K562 (cell line): Measurements from ENCODE around the gene ZNF853. TPM values are rescaled to one million over a fixed set of nuclear protein-coding genes. Genes with fewer than 3 reads are reported as not detected.

Experiments
- ATAC-seq: fragments of 200-7000 bp; cut with Tn5 transposase; 3 replicates; pipeline ENCODE4 v1.9.1; 2020; ENCODE audit warnings: moderate library complexity
- BruUV-seq: library from RNA; stranded (reverse); fragments of 400-500 nt; replicated peaks from 2 replicates; lab custom pipeline; 2021; lab: Mats Ljungman, UMichigan
- CTCF ChIA-PET: fragments of 300-600 bp; formaldehyde crosslinking; extraction: SDS; loops from one replicate; lab custom pipeline; 2021; ENCODE audit warnings: low intra/inter-chr PET ratio; lab: Yijun Ruan, JAX
- POLR2A ChIA-PET: fragments of 300-600, 350-650 bp; sonication (Branson Sonifier 250); formaldehyde crosslinking; extraction: SDS; loops from one replicate; lab custom pipeline; 2021; ENCODE audit warnings: antibody characterized with exemption, inconsistent platforms; lab: Yijun Ruan, JAX
- DNase-seq, 4 experiments: peaks; one replicate each; pipeline versions ENCODE4 v3.0.0 to v3.0.0-alpha.2; 2011 to 2018; ENCODE audit warnings: low spot score in 3 of 4, mixed read lengths in 3 of 4; ENCODE audit errors: extremely low read depth in 1 of 4
- FAIRE-seq: peaks from 2 replicates; lab custom pipeline; 2011; peaks lifted over from hg19 to GRCh38; lab: Jason Lieb, UNC
- H2AFZ ChIP-seq: 2 replicates; pipeline ENCODE4 v1.6.0; 2011; ENCODE audit warnings: low read depth, low read length, control low read depth, inconsistent platforms
- H3K27ac ChIP-seq: fragments of 200-600 bp; 3 replicates; pipeline ENCODE4 v1.8.0; 2011; ENCODE audit warnings: low read depth, mild to moderate bottlenecking, control low read depth, inconsistent platforms, low read length, moderate library complexity, mixed read lengths; ENCODE audit errors: extremely low read depth
- H3K27me3 ChIP-seq, 2 experiments: fragments of 300-600 bp in 1 of 2; 2 replicates in 1 of 2; 3 replicates in 1 of 2; pipeline versions ENCODE4 v1.6.0 to v1.8.0; 2011; ENCODE audit warnings: inconsistent platforms in 2 of 2, low read length in 2 of 2, mild to moderate bottlenecking in 1 of 2, mixed read lengths in 1 of 2, moderate library complexity in 1 of 2; ENCODE audit not compliant: control insufficient read depth in 2 of 2, insufficient read depth in 2 of 2
- H3K36me3 ChIP-seq: fragments of 300-600 bp; 3 replicates; pipeline ENCODE4 v1.8.0; 2011; ENCODE audit warnings: mild to moderate bottlenecking, low read length, inconsistent platforms; ENCODE audit not compliant: control insufficient read depth, insufficient read depth
- H3K4me1 ChIP-seq, 2 experiments: fragments of 200-600 bp in 1 of 2; replicated peaks in 1 of 2; 2 replicates in 1 of 2; 3 replicates in 1 of 2; pipeline versions ENCODE4 v1.5.1 to v1.8.0; 2011; ENCODE audit warnings: inconsistent platforms in 2 of 2, low read length in 2 of 2, mild to moderate bottlenecking in 1 of 2, mixed read lengths in 1 of 2, moderate library complexity in 1 of 2; ENCODE audit not compliant: control insufficient read depth in 2 of 2, insufficient read depth in 2 of 2
- H3K4me2 ChIP-seq: 2 replicates; pipeline ENCODE4 v1.6.1; 2011; ENCODE audit warnings: low read length, control low read depth, inconsistent platforms, mixed read lengths; ENCODE audit not compliant: insufficient read depth
- H3K4me3 ChIP-seq: fragments of 200-600 bp; sonication (generic), shearing (Covaris generic); 2 replicates; pipeline ENCODE4 v1.5.1; 2016; ENCODE audit warnings: control low read depth, inconsistent platforms
- H3K79me2 ChIP-seq: fragments of 200-600 bp; 3 replicates; pipeline ENCODE4 v1.8.0; 2011; ENCODE audit warnings: low read length, inconsistent platforms; ENCODE audit not compliant: control insufficient read depth, insufficient read depth
- H3K9ac ChIP-seq, 2 experiments: 2 replicates each; pipeline versions ENCODE4 v1.6.0 to v1.6.1; 2011; ENCODE audit warnings: low read depth in 2 of 2, low read length in 2 of 2, control low read depth in 1 of 2, inconsistent platforms in 1 of 2, mild to moderate bottlenecking in 1 of 2, mixed read lengths in 1 of 2; ENCODE audit not compliant: insufficient read depth in 1 of 2
- H3K9me1 ChIP-seq: one replicate; pipeline ENCODE4 v1.6.0; 2011; ENCODE audit warnings: inconsistent platforms, mild to moderate bottlenecking, low read length, moderate library complexity; ENCODE audit not compliant: control insufficient read depth, insufficient read depth
- H3K9me3 ChIP-seq: replicated peaks from 2 replicates; pipeline ENCODE4 v1.5.1; 2011; ENCODE audit warnings: low read depth, low read length, inconsistent platforms; ENCODE audit not compliant: control insufficient read depth, insufficient read depth
- H4K20me1 ChIP-seq: replicated peaks from 2 replicates; pipeline ENCODE4 v1.6.1; 2011; ENCODE audit warnings: low read length, inconsistent platforms, mixed read lengths; ENCODE audit not compliant: control insufficient read depth, insufficient read depth
- CBFA2T3 ChIP-seq: fragments of 450-650 bp; IDR thresholded peaks from 2 replicates; pipeline ENCODE4 v1.6.1; 2017
- MAFG ChIP-seq: fragments of 450-650 bp; conservative IDR thresholded peaks from 2 replicates; pipeline ENCODE4 v1.6.1; 2016; ENCODE audit warnings: missing genetic modification characterization, missing compliant biosample characterization
- NR1H2 ChIP-seq: sonication (generic); formaldehyde crosslinking; IDR thresholded peaks from 2 replicates; pipeline ENCODE4 v1.4.0; 2020; ENCODE audit warnings: mild to moderate bottlenecking, missing genetic modification reagents
- RFX7 ChIP-seq: fragments of 250-450 bp; sonication (Bioruptor Pico); IDR thresholded peaks from 2 replicates; pipeline ENCODE4 v1.5.1; 2021; ENCODE audit warnings: mild to moderate bottlenecking
- ZNF354B ChIP-seq: fragments of 250-450 bp; sonication (Bioruptor Pico); IDR thresholded peaks from 2 replicates; pipeline ENCODE4 v1.4.0; 2020
- ZNF561 ChIP-seq: fragments of 450-650 bp; formaldehyde crosslinking; conservative IDR thresholded peaks from 2 replicates; pipeline ENCODE4 v1.4.0; 2020; ENCODE audit warnings: mild to moderate bottlenecking, moderate library complexity
- WGBS: fragments of 100-300 bp; shearing (Covaris generic); methylation state at CpG from one replicate; pipeline ENCODE4 v1.1.6; 2016; ENCODE audit warnings: low coverage, mixed read lengths; ENCODE audit not compliant: insufficient coverage; ENCODE audit errors: missing lambda C conversion rate; 5-methylcytosine and 5-hydroxymethylcytosine counted together
- in situ Hi-C: fragments of 300-500 bp; cut with MboI; formaldehyde crosslinking; loops from 4 replicates; pipeline ENCODE4 v1.15.0; 2018; ENCODE audit warnings: inconsistent platforms, mixed read lengths
- intact Hi-C: fragments of 100-400 bp; cut with micrococcal nuclease; formaldehyde crosslinking; loops from 2 replicates; pipeline ENCODE4 v1.14.2; 2022
- polyA plus RNA-seq, 8 experiments: library from polyadenylated mRNA; depleted of rRNA in 4 of 8; stranded (reverse) in 5 of 8; unstranded in 3 of 8; fragments of >200 nt; fragmentation: Nextera tagmentation in 2 of 8; fragmentation: Illumina TruSeq in 1 of 8; extraction: Ambion mirVana in 2 of 8; extraction: Trizol in 1 of 8; gene quantifications; 2 replicates each; pipeline versions ENCODE4 v1.2.1 to v1.2.3, GENCODE V29; 2011 to 2014; ENCODE audit warnings: inconsistent platforms in 1 of 8, missing spikeins in 1 of 8
- total RNA-seq, 7 experiments: library from RNA; depleted of rRNA in 6 of 7; stranded (reverse); fragments of >200 nt in 6 of 7; fragmentation: Illumina TruSeq in 2 of 7; extraction: Trizol in 2 of 7; gene quantifications; 2 replicates each; pipeline versions ENCODE4 v1.2.1 to v1.2.3, GENCODE V29; 2011 to 2021; ENCODE audit warnings: low replicate concordance in 1 of 7
- TF ChIP-seq, protein P1 (sequence below): fragments of 450-650 bp; formaldehyde crosslinking; IDR thresholded peaks from 2 replicates; pipeline ENCODE4 v1.4.0; 2020; ENCODE audit warnings: mild to moderate bottlenecking, moderate library complexity

The ZNF853 gene
- total and polyA plus RNA-seq, 9 of the 15 experiments (the other 6 are each of a cell fraction or from before 2014, with no cell fraction given), result 0.03 TPM; not detected in 8

DNA sequence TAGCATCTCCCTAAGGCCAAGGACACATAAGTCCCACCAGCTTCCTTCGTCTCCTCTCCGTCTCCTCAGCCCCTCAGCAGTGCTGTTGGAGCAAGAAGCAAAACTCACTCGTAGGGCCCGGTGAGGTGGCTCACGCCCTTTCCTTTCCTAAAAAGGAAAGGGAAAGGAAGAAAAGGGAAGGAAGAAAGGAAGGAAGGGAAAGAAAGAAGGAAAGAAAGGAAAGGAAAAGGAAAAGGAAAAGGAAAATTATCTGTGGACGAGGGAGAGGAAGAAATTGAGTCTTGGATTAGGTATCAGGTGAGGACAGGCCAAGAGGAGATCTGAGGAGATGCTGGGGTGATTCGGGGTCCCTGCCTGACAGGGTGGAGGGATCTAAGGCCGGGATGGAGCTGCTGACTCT is 18.6 kb downstream of the ZNF853 start:
- H3K4me2 ChIP-seq, result no peak overlapping the region
- no TSS peak for BruUV-seq
- no peak for ATAC-seq
- TF ChIP-seq MAFG (no peak), NR1H2 (CRISPR knock-in tag) (no peak), ZNF354B (CRISPR knock-in tag) (no peak), CBFA2T3 (no peak), RFX7 (CRISPR knock-in tag) (no peak), ZNF561 (CRISPR knock-in tag) (no peak)
- TF ChIP-seq, protein P1, sequence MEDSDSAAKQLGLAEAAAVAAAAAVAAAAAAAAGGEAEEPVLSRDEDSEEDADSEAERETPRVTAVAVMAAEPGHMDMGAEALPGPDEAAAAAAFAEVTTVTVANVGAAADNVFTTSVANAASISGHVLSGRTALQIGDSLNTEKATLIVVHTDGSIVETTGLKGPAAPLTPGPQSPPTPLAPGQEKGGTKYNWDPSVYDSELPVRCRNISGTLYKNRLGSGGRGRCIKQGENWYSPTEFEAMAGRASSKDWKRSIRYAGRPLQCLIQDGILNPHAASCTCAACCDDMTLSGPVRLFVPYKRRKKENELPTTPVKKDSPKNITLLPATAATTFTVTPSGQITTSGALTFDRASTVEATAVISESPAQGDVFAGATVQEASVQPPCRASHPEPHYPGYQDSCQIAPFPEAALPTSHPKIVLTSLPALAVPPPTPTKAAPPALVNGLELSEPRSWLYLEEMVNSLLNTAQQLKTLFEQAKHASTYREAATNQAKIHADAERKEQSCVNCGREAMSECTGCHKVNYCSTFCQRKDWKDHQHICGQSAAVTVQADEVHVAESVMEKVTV (CRISPR knock-in tag), result no peak
- TF ChIP-seq, all 486 proteins: peak for 0
- Histone ChIP-seq H3K4me3 (no peak overlapping the region), H3K27ac (no peak overlapping the region), H2AFZ (no peak overlapping the region), H3K9ac (no peak overlapping the region), H4K20me1 (no peaks in the 10 kb centered on the region), H3K9me3 (no peaks in the 10 kb centered on the region), H3K79me2 (peaks cover 27% of the 10 kb centered on the region), H3K9me1 (no peaks in the 10 kb centered on the region), H3K4me1 (peaks cover 8 to 31% of the 10 kb centered on the region in 2 experiments; a peak in 4 of 5 replicates), H3K36me3 (peaks cover 5% of the 10 kb centered on the region; the same call in 2 of the 3 replicates), H3K27me3 (peaks cover 0 to 5% of the 10 kb centered on the region in 2 experiments; a peak in 1 of 5 replicates)
- no peak for DNase-seq
- 57% methylated on average over 8 of the region's 8 CpGs for WGBS
- in situ Hi-C loops, result no loop called here
- FAIRE-seq, result no peak
- intact Hi-C loops, result no loop called here
- CTCF ChIA-PET, result no interaction called here
- POLR2A ChIA-PET, result interaction anchor here (0.6 to 0.9 kb wide), 3 partner anchors 13 to 44 kb away, joined by 3 to 4 read pairs (median 4); partner anchors contain the start of gene INTS15
